ENCODE data around the gene PDYN. TPM values are rescaled to one million over a fixed set of nuclear protein-coding genes. Genes with fewer than 3 reads are reported as not detected.

Gene PDYN
- total RNA-seq, 1 donor from 2014 or later, result not detected

DNA sequence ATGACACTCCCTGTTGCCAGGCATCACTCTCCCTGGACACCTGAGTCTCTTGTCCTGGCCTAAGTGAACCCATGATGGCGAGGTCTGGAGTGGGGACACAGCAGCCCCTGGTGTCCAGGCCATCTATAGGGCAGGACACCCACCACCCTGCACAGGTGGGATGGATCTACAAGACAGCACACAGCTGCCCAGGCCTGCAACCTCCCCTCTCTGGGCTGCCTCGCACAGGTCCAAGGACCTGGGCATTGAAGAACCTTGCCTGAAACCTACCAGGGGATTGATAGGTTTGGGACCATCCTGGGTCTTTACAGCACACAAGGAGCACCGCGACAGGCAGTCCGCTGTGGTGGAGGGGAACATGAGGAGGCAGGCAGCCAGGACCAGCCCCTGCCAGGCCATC is 11.2 kb downstream of the PDYN start:
- Mint-ChIP-seq H3K27me3 (ENCODE audit: low read depth) (peaks cover 68% of the 10 kb centered on the region), H3K4me1 (no peaks in the 10 kb centered on the region), H3K27ac (no peak overlapping the region), H3K4me3 (no peak overlapping the region), H3K9me3 (no peaks in the 10 kb centered on the region), H3K36me3 (no peaks in the 10 kb centered on the region)
- no peak for TF ChIP-seq CTCF (IDR thresholded peaks at IDR 0.05; ENCODE audit: unreplicated experiment)
- DNase-seq (ENCODE audit: low spot score in 2 of 2, unreplicated experiment in 2 of 2), result no peak

- Mint-ChIP-seq H3K36me3 (no peaks in the 10 kb centered on the region), H3K9me3 (no peaks in the 10 kb centered on the region), H3K27ac (no peak overlapping the region), H3K4me3 (no peak overlapping the region), H3K4me1 (no peaks in the 10 kb centered on the region), H3K27me3 (ENCODE audit: low read depth) (peaks cover 71% of the 10 kb centered on the region)
- DNase-seq (ENCODE audit: low spot score in 2 of 2, unreplicated experiment in 2 of 2), result no peak
- no peak for TF ChIP-seq CTCF (IDR thresholded peaks at IDR 0.05; ENCODE audit: unreplicated experiment)
These were observed 14.6 kb downstream of the PDYN start for GRCh38 chr20:1979106-1979778.

DNA sequence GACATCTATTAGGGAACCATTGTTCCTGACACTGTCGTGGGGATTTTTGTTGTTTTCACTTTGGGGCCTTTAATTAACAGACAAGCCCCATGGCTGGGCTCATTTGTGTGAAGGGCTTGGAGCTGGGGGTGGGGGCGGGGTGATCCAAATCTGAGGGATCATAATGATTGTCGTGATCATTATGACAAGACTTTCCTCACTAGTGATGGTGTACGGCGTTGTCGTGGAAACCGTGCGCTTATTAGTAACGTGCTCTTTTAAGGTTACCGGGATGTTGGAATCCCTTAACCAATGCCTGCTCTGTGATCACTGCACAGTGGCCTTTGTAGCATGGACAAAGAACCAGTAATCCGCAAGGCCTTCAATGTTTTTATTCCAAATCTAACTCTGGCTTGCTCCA is 18.6 kb downstream of the PDYN start:
- peaks cover 74% of the 10 kb centered on the region for H3K27me3 Mint-ChIP-seq (ENCODE audit: low read depth)

DNA sequence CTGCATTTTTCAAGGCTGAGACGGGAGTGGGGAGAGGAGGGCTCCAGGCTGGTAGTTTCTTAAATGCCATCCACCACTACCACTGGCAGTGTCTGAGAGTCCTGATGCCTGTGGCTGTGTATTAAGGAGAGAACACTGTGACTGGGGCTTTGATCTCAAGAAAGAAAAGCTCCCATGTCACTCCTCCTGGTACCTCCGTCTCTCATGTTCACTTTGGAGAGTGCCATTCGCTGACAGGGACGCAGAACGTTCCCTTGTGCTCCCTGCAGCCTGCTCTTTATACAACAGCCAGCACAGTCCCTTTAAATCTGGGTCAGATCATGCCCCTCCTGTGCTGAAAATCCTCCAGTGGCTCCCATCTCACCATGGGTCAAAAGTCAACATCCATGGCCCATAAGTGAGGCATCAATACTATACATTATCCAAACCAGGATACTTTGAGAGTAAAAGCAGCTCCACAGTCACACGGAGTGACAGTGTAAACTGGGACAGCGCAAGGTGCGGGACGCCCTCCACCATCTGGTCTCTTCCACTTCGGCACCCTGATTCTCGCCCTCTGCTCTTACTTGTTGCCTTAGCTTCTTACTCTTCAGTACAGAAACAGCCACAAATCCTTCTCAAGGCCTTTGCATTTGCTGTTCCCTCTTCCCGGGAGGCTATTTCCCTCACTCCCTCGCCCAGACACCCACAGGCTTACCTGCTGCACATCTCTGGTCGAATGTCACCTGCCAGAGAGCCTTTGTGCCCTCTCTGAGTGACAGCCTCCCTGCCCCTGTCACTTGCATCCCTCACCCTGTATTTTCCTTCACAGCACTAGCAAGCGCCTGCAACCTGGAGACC is 20.0 kb downstream of the PDYN start:
- peaks cover 76% of the 10 kb centered on the region for H3K27me3 Mint-ChIP-seq (ENCODE audit: low read depth)
- no peaks in the 10 kb centered on the region for H3K4me1 Mint-ChIP-seq
- no peaks in the 10 kb centered on the region for H3K36me3 Mint-ChIP-seq
- no peak overlapping the region for H3K4me3 Mint-ChIP-seq
- no peak overlapping the region for H3K27ac Mint-ChIP-seq
- no peak for TF ChIP-seq CTCF (IDR thresholded peaks at IDR 0.05; ENCODE audit: unreplicated experiment)
- H3K9me3 Mint-ChIP-seq, result no peaks in the 10 kb centered on the region
- no peak for DNase-seq (ENCODE audit: low spot score in 2 of 2, unreplicated experiment in 2 of 2)

More for the DNA sequence above, 18.6 kb downstream of the PDYN start:
- TF ChIP-seq CTCF (IDR thresholded peaks at IDR 0.05; ENCODE audit: unreplicated experiment), result no peak
- Mint-ChIP-seq H3K4me1 (no peaks in the 10 kb centered on the region), H3K9me3 (no peaks in the 10 kb centered on the region), H3K4me3 (no peak overlapping the region), H3K27ac (no peak overlapping the region), H3K36me3 (no peaks in the 10 kb centered on the region)
- DNase-seq (ENCODE audit: low spot score in 2 of 2, unreplicated experiment in 2 of 2), result no peak

- no peaks in the 10 kb centered on the region for H3K9me3 Mint-ChIP-seq
- no peak for TF ChIP-seq CTCF (IDR thresholded peaks at IDR 0.05; ENCODE audit: unreplicated experiment)
- no peaks in the 10 kb centered on the region for H3K4me1 Mint-ChIP-seq
- no peak for DNase-seq (ENCODE audit: low spot score in 2 of 2, unreplicated experiment in 2 of 2)
- H3K4me3 Mint-ChIP-seq, result no peak overlapping the region
- H3K27ac Mint-ChIP-seq, result no peak overlapping the region
- no peaks in the 10 kb centered on the region for H3K36me3 Mint-ChIP-seq
- peaks cover 76% of the 10 kb centered on the region for H3K27me3 Mint-ChIP-seq (ENCODE audit: low read depth)
These were observed 21.8 kb downstream of the PDYN start for GRCh38 chr20:1971893-1972586.
